Mucosa of descending colon (tissue), 3 donors: ENCODE results near the gene SORBS1. TPM values are rescaled to one million over a fixed set of nuclear protein-coding genes. Genes with fewer than 3 reads are reported as not detected.
A peak's percentile ranks its signal among the peaks of the same experiment; 100 is the strongest.

Source experiments
- ATAC-seq: fragments of 200-7000 bp; cut with Tn5 transposase; one replicate; pipeline ENCODE4 v1.9.1; 2020; ENCODE audit warnings: mild to moderate bottlenecking, moderate library complexity
- DNase-seq, 3 donors: peaks; one replicate each; pipeline ENCODE4 v3.0.0-alpha.2; 2020
- H3K36me3 ChIP-seq: fragments of 200-600 bp; one replicate; pipeline ENCODE4 v1.8.0; 2021; ENCODE audit warnings: low read depth, mild to moderate bottlenecking
- H3K4me1 ChIP-seq: fragments of 200-600 bp; one replicate; pipeline ENCODE4 v1.8.0; 2021; ENCODE audit warnings: low read depth, mild to moderate bottlenecking
- H3K4me3 ChIP-seq: fragments of 200-600 bp; one replicate; pipeline ENCODE4 v1.8.0; 2021; ENCODE audit warnings: mild to moderate bottlenecking
- H3K9me3 ChIP-seq: fragments of 200-600 bp; one replicate; pipeline ENCODE4 v1.8.0; 2021; ENCODE audit warnings: mild to moderate bottlenecking
- intact Hi-C, 2 donors: fragments of 100-400 bp; cut with DNase I in 1 of 2; cut with micrococcal nuclease in 1 of 2; formaldehyde crosslinking; loops; one replicate each; pipeline versions ENCODE4 v1.11.0 to v1.11.1; 2022; cut with DNase I, micrococcal nuclease
- total RNA-seq, 3 donors: library from RNA; stranded (reverse); fragmentation: NEBNext Ultra II Directional in 2 of 3; extraction: Animal tissue kit (Norgen Biotek cat#: 25700) in 2 of 3; gene quantifications; one replicate each; pipeline versions ENCODE4 v1.2.1 to v1.2.4, GENCODE V29; 2021 to 2023
- TF ChIP-seq, protein P1 (sequence below): fragments of 200-600 bp; IDR thresholded peaks from one replicate; pipeline ENCODE4 v1.8.0; 2022; ENCODE audit warnings: antibody characterized with exemption, mild to moderate bottlenecking
- donor health status: DM: no; HTN: no; CAD: no; lungs with moderate emphysema.
- donor health status: DM: no; HTN: no; CAD: no.
- donor health status: DM: no; HTN: yes; CAD: no.

SORBS1 gene
- total RNA-seq, 3 donors from 2014 or later, result 48.9 to 699 (median 99.3) TPM

DNA sequence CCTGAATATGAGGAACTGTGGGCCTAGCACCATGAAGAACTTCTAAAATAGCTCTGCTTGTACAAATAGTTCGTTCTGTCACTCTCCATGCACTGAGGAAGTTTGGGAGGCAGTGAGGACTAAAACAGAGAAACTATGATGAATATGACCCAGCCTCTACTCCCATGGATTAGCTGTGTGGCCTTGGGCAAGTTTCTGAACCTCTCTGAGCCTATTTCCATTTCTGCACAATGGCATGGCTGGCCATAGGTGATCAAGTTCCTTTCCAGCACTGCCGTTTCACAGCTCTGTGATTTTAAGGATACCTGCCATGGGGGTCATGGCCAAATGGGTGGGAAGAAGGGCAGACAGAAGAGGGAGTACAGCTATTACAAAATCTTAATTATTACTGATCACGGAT, 57.6 kb downstream of the SORBS1 start:
- Histone ChIP-seq H3K9me3 (no peaks in the 10 kb centered on the region), H3K4me3 (no peak overlapping the region), H3K4me1 (peaks cover 7% of the 10 kb centered on the region), H3K36me3 (no peaks in the 10 kb centered on the region)
- no peak for DNase-seq
- TF ChIP-seq, protein P1, sequence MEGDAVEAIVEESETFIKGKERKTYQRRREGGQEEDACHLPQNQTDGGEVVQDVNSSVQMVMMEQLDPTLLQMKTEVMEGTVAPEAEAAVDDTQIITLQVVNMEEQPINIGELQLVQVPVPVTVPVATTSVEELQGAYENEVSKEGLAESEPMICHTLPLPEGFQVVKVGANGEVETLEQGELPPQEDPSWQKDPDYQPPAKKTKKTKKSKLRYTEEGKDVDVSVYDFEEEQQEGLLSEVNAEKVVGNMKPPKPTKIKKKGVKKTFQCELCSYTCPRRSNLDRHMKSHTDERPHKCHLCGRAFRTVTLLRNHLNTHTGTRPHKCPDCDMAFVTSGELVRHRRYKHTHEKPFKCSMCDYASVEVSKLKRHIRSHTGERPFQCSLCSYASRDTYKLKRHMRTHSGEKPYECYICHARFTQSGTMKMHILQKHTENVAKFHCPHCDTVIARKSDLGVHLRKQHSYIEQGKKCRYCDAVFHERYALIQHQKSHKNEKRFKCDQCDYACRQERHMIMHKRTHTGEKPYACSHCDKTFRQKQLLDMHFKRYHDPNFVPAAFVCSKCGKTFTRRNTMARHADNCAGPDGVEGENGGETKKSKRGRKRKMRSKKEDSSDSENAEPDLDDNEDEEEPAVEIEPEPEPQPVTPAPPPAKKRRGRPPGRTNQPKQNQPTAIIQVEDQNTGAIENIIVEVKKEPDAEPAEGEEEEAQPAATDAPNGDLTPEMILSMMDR, result no peak
- ATAC-seq, result no peak
- intact Hi-C loops, result no loop called here

DNA sequence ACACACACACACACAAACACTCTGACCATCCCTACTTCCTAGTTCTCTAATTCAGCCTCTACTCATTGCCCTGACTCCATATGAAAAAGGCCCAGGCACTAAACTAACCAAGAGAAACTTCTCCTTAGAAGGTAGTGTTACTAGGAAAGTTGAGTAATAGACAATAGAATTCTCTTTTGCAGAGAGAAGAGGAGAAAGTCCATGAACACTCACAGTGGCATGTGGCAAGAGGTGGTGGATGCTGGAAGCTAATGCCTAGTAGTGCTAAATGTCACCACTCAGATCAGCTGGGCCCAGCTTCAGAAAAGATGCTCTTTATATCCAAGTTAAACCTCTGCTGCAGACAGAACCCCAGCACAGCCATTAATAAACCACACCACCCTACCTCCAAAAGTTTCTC, 58.2 kb downstream of the SORBS1 start:
- no peak for DNase-seq
- TF ChIP-seq, protein P1, result no peak
- intact Hi-C loops, result no loop called here
- H3K36me3 ChIP-seq, result no peaks in the 10 kb centered on the region
- H3K4me1 ChIP-seq, result peaks cover 7% of the 10 kb centered on the region
- no peak overlapping the region for H3K4me3 ChIP-seq
- H3K9me3 ChIP-seq, result no peaks in the 10 kb centered on the region
- peak; percentile 55 for ATAC-seq

DNA sequence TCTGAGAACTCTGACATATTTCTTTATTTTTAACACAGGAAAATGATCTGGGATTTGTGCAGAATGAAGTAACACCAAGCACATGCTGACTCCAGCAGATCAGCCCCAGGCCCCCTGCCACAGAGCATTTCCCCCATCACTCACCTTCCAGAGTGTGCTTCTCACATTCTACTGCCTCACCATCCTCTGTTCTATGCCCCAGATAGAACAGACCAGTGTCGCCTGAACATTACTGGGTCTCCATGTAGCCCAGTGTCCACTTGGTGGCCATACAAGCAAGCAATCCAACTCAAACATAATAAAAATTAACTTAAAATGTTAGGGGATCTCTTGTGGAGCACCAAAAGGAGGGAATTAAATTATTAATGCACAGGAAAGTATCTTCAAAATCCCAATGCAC, 58.8 kb downstream of the SORBS1 start:
- Histone ChIP-seq H3K36me3 (no peaks in the 10 kb centered on the region), H3K4me1 (peaks cover 7% of the 10 kb centered on the region)
- ATAC-seq, result no peak

DNA sequence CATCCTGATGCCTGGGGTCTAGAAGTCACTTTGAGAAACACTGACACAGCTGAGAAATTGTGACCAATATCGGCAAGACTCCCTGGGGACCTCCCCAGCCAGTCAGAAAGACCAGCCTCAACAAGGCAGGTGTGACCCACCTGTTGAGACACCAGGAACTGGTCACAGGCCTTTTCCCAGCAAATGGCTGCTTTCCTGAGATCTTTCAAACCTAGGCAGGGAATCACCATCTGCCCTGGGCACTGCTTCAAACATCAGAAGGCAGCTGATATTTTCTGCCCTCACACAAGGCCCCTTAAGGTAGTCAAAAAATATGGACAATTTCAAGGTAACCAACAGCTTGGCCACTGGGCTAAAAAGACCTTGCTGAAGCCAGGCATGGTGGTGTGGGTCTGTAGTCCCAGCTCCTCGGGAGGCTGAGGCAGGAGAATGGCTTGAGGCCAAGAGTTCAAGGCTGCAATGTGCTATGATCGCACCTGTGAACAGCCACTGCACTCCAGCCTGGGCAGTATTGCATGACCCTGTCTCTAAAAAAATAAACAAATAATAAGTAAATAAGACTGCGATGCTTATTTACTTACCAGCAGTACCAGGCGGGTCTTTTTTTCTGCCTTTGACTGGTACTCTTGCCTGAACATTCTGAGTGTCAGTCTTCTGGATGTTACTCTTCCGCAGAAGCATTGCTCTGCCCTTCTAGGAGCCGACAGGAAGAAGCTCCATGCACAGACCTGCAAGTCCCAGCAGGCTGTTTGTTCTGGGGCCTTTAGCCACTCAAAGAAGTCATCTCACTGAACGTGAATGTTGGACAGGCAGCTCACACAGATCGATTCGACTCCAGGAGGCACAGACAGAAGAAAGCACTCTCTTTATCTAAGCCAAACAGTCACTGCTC, 59.7 kb downstream of the SORBS1 start:
- peaks cover 7% of the 10 kb centered on the region for H3K4me1 ChIP-seq
- no peaks in the 10 kb centered on the region for H3K36me3 ChIP-seq
- DNase-seq (no peak), ATAC-seq (no peak)
- no peaks in the 10 kb centered on the region for H3K9me3 ChIP-seq
- H3K4me3 ChIP-seq, result no peak overlapping the region
- intact Hi-C loops, result no loop called here
- TF ChIP-seq, protein P1, result no peak

More for the DNA sequence above, 58.8 kb downstream of the SORBS1 start:
- no peaks in the 10 kb centered on the region for H3K9me3 ChIP-seq
- H3K4me3 ChIP-seq, result no peak overlapping the region
- intact Hi-C loops, result no loop called here
- DNase-seq, result no peak
- TF ChIP-seq, protein P1, result no peak

DNA sequence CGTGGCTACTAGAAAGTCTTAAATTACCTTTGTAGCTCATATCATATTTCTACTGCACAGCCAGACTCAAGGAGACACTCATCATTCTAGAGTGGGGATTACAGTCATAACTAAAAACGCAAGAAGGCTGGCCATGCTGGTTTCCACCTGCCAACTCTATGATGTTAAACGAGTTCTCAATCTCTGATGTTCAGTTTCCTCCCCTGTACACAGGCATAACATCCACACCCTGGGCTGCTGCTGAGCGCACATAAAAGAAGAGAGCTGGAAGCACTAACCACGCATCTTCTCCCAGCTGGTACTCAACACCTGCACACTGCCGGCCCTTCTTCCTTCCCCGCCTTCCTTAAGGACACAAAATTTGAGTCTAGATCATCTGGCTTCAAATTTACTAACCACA, 60.5 kb downstream of the SORBS1 start:
- Histone ChIP-seq H3K9me3 (no peaks in the 10 kb centered on the region), H3K4me1 (peaks cover 7% of the 10 kb centered on the region), H3K36me3 (no peaks in the 10 kb centered on the region), H3K4me3 (no peak overlapping the region)
- TF ChIP-seq, protein P1, result no peak
- no peak for ATAC-seq
- intact Hi-C loops, result no loop called here
- DNase-seq, result no peak
